WERI-Rb-1 (cell line): ENCODE data around the gene SMAD2.

Source experiments
- DNase-seq: peaks from one replicate; pipeline ENCODE4 v3.0.0-alpha.2; 2020
- H3K27ac ChIP-seq: fragments of 250-450 bp; sonication (Bioruptor Pico); 2 replicates; pipeline ENCODE4 v1.5.1; 2020; ENCODE audit warnings: mild to moderate bottlenecking, moderate library complexity
- H3K27me3 ChIP-seq: fragments of 250-450 bp; sonication (Bioruptor Pico); 2 replicates; pipeline ENCODE4 v1.5.1; 2021; ENCODE audit warnings: mild to moderate bottlenecking, low read depth, moderate library complexity; ENCODE audit not compliant: insufficient read depth, severe bottlenecking
- H3K36me3 ChIP-seq: fragments of 250-450 bp; sonication (Bioruptor Pico); 2 replicates; pipeline ENCODE4 v1.5.1; 2020; ENCODE audit warnings: mild to moderate bottlenecking, moderate library complexity
- H3K4me3 ChIP-seq: 2 replicates; pipeline ENCODE4 v1.5.1; 2011; ENCODE audit warnings: low read depth, mild to moderate bottlenecking, control low read depth, low read length
- H3K9me3 ChIP-seq: fragments of 250-450 bp; sonication (Bioruptor Pico); 2 replicates; pipeline ENCODE4 v1.5.1; 2021; ENCODE audit warnings: mild to moderate bottlenecking, moderate library complexity; ENCODE audit not compliant: severe bottlenecking
- CTCF ChIP-seq: IDR thresholded peaks from 2 replicates; pipeline ENCODE4 v1.5.1; 2011; ENCODE audit warnings: low read depth, mild to moderate bottlenecking, control low read depth, inconsistent platforms, low read length

The SMAD2 gene

GRCh38 chr18:47858607-47859006 is 71.9 kb downstream of the SMAD2 start:
- H3K4me3 ChIP-seq = no peak overlapping the region
- H3K9me3 ChIP-seq = peaks cover 6% of the 10 kb centered on the region
- no peak for TF ChIP-seq CTCF
- H3K27me3 ChIP-seq = no peaks in the 10 kb centered on the region
- peaks cover 64% of the 10 kb centered on the region for H3K36me3 ChIP-seq
- H3K27ac ChIP-seq = no peak overlapping the region
- DNase-seq = no peak

GRCh38 chr18:47847635-47848034 is 82.8 kb downstream of the SMAD2 start:
- DNase-seq = no peak
- Histone ChIP-seq H3K4me3 (no peak overlapping the region), H3K36me3 (peaks cover 52% of the 10 kb centered on the region), H3K9me3 (no peaks in the 10 kb centered on the region), H3K27ac (no peak overlapping the region), H3K27me3 (no peaks in the 10 kb centered on the region)
- TF ChIP-seq CTCF = no peak

- Histone ChIP-seq H3K27ac (no peak overlapping the region), H3K4me3 (no peak overlapping the region), H3K36me3 (peaks cover 64% of the 10 kb centered on the region), H3K9me3 (no peaks in the 10 kb centered on the region), H3K27me3 (no peaks in the 10 kb centered on the region)
- DNase-seq = no peak
- TF ChIP-seq CTCF = no peak
These were observed 84.0 kb downstream of the SMAD2 start for GRCh38 chr18:47846431-47846830.

GRCh38 chr18:47844828-47845498 is 85.5 kb downstream of the SMAD2 start:
- H3K27me3 ChIP-seq = no peaks in the 10 kb centered on the region
- no peak for DNase-seq
- H3K9me3 ChIP-seq = no peaks in the 10 kb centered on the region
- H3K36me3 ChIP-seq = peaks cover 76% of the 10 kb centered on the region
- H3K4me3 ChIP-seq = no peak overlapping the region
- no peak for TF ChIP-seq CTCF
- H3K27ac ChIP-seq = no peak overlapping the region

GRCh38 chr18:47842836-47843235 is 87.6 kb downstream of the SMAD2 start:
- no peak for TF ChIP-seq CTCF
- DNase-seq = no peak
- H3K27me3 ChIP-seq = no peaks in the 10 kb centered on the region
- no peak overlapping the region for H3K27ac ChIP-seq
- H3K36me3 ChIP-seq = peaks cover 84% of the 10 kb centered on the region
- no peak overlapping the region for H3K4me3 ChIP-seq
- H3K9me3 ChIP-seq = no peaks in the 10 kb centered on the region

GRCh38 chr18:47838396-47838795 is 92.1 kb downstream of the SMAD2 start:
- TF ChIP-seq CTCF = no peak
- Histone ChIP-seq H3K36me3 (peaks cover 63% of the 10 kb centered on the region), H3K9me3 (no peaks in the 10 kb centered on the region), H3K27ac (no peak overlapping the region), H3K27me3 (no peaks in the 10 kb centered on the region), H3K4me3 (no peak overlapping the region)
- DNase-seq = no peak
